GM19452 (cell line): ENCODE measurements around the gene HCN2.
"Not testable (repeated sequence)": the region's sequence is repeated elsewhere in the genome, so short reads cannot be mapped to it uniquely, and the experiment has no call there.

Experiments
- ATAC-seq: cut with Tn5 transposase; IDR thresholded peaks from one replicate; pipeline ENCODE4 v1.9.1; 2021; ENCODE audit not compliant: unreplicated experiment

The HCN2 gene

DNA sequence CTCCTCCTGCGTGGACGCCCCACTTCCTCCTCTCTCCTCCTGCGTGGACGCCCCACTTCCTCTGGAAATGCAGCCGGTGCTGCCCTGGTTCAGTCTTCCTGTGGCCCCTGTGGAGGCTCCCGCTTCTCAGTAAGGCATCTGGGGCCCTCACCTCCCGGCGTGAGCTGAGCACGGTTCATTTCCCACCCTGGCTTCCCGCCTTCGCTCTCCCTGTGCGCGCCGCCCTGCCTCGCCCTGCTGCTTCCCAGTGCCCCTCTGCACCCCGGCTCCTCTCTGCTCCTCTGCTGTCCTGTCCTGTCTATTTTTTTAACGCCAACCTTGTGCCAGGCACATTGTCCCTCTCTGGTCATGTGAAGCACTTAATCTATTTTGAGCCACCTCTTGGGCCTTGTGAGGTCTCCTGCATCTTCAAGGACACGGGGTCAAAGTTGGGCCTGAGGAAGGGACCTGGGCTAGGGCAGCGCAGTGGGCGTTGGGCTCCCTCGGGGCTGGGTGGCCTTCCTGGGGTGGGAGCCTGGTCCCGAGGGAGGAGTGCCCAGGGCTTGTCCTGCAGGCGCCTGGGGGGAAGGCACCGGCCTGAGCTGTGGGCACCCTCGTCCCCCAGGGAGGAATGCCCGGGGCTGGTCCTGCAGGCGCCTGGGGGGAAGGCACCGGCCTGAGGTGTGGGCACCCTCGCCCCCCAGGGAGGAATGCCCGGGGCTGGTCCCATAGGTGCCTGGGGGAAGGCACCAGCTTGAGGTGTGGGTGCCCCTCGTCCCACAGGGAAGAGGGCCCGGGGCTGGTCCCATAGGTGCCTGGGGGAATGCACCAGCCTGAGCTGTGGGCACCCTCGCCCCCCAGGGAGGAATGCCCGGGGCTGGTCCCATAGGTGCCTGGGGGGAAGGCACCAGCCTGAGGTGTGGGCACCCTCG, 13.0 kb downstream of the HCN2 start:
- no peak for ATAC-seq

GRCh38 chr19:603302-603639, 13.6 kb downstream of the HCN2 start:
- ATAC-seq: not testable (repeated sequence)

GRCh38 chr19:603779-604178, 14.1 kb downstream of the HCN2 start:
- ATAC-seq: not testable (repeated sequence)

DNA sequence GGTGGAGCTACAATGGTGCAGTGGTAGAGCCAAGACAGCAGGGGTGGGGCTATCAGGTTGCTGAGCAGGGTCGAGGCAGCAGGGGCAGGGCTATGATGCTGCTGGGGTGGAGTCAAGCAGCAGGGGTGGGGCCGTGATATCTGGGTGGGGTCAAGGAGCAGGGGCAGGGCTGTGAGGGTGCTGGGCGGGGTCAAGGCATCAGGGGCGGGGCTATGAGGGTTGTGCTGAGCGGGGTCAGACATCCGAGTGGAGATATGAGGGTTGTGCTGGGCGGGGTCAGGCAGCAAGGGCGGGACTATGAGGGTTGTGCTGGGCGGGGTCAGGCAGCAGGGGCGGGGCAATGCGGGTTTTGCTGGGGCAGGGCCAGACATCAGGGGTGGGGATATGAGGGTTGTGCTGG, 14.7 kb downstream of the HCN2 start:
- ATAC-seq: no peak

DNA sequence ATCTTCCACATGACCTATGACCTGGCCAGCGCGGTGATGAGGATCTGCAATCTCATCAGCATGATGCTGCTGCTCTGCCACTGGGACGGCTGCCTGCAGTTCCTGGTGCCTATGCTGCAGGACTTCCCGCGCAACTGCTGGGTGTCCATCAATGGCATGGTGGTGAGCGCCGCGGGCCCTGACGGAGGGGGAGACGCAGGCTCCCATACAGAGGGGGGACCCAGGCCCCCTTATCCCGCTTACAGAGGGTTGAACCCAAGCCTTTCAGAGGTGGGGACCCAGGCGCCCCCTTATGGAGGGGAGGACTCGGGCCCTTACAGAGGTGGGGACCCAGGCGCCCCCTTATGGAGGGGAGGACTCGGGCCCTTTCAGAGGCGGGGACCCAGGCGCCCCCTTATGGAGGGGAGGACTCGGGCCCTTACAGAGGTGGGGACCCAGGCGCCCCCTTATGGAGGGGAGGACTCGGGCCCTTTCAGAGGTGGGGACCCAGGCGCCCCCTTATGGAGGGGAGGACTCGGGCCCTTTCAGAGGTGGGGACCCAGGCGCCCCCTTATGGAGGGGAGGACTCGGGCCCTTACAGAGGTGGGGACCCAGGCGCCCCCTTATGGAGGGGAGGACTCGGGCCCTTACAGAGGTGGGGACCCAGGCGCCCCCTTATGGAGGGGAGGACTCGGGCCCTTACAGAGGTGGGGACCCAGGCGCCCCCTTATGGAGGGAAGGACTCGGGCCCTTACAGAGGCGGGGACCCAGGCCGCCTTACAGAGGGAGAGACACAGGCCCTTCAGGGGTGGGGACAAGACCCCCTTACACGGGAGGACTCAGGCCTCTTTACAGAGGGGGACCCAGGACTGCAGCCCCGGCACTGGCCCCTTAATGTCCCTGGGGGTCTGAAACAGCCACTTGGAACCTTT, 15.6 kb downstream of the HCN2 start:
- ATAC-seq: not testable (repeated sequence)

DNA sequence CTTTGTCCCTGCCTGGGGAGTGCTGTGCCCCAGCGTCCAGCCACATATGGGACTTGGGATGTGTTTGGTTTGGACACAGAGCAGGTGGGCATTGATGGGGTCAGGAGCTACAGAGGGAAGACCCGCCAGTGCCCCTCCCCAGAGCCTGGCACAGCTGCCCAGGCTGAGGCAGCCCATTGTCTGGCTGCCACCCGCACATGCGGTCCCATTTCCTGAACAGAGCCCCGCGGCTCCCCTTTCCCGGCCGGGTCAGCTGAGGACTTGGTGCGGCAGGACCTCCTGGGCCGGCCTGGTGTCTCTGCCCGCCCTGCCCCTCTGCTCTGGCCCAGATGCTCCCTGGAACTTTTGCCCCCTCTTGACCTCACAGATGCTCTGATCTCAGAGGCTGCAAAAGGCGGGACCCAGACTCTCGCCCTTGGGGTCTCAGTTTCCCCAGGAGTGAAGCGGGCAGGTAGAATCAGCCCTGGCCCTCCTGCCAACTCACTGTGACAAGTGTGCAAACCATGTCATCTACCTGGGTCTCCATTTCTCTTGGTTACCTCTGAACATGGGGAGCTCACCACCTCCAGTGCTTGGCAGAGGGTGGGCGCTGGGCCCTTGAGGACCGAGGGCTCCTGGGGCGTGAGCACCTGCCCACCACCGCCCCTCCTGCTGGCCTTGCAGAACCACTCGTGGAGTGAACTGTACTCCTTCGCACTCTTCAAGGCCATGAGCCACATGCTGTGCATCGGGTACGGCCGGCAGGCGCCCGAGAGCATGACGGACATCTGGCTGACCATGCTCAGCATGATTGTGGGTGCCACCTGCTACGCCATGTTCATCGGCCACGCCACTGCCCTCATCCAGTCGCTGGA, 17.8 kb downstream of the HCN2 start:
- no peak for ATAC-seq

GRCh38 chr19:608155-609003, 18.7 kb downstream of the HCN2 start:
- no peak for ATAC-seq

GRCh38 chr19:609004-609346, 19.3 kb downstream of the HCN2 start:
- ATAC-seq: no peak

GRCh38 chr19:610071-610800, 20.6 kb downstream of the HCN2 start:
- ATAC-seq: no peak

GRCh38 chr19:610801-611480, 21.3 kb downstream of the HCN2 start:
- no peak for ATAC-seq

- ATAC-seq: no peak
Measured at GRCh38 chr19:611481-611868, 21.8 kb downstream of the HCN2 start.

DNA sequence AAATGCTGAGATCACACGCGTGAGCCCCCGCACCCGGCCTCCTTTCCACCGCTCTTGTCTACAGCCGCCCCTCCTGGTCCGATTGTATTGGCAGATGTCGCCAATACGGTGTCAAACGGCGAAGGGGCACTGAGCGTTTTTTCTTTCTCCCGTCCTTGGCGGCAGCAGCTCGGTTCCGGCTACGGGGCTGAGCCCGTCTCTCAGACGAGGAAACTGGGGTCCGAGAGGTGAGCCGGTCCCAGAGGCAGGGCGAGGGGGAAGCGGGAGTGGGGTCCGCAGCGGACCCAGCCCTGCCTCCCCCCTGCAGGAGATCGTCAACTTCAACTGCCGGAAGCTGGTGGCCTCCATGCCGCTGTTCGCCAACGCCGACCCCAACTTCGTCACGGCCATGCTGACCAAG, 23.3 kb downstream of the HCN2 start:
- ATAC-seq: no peak

- ATAC-seq: no peak
Measured at GRCh38 chr19:613732-614567, 24.3 kb downstream of the HCN2 start.

GRCh38 chr19:615619-616018, 25.9 kb downstream of the HCN2 start:
- ATAC-seq: no peak

- ATAC-seq: no peak
Measured at GRCh38 chr19:616062-616700, 26.5 kb downstream of the HCN2 start.

- ATAC-seq: no peak
Measured at GRCh38 chr19:616747-617526, 27.3 kb downstream of the HCN2 start.
